Measurements from ENCODE around the gene MOK. TPM values are rescaled to one million over a fixed set of nuclear protein-coding genes. Genes with fewer than 3 reads are reported as not detected.
A peak's percentile ranks its signal among the peaks of the same experiment; 100 is the strongest.

The MOK gene
- polyA plus RNA-seq, 1 donor from 2014 or later = 63.6 TPM

DNA sequence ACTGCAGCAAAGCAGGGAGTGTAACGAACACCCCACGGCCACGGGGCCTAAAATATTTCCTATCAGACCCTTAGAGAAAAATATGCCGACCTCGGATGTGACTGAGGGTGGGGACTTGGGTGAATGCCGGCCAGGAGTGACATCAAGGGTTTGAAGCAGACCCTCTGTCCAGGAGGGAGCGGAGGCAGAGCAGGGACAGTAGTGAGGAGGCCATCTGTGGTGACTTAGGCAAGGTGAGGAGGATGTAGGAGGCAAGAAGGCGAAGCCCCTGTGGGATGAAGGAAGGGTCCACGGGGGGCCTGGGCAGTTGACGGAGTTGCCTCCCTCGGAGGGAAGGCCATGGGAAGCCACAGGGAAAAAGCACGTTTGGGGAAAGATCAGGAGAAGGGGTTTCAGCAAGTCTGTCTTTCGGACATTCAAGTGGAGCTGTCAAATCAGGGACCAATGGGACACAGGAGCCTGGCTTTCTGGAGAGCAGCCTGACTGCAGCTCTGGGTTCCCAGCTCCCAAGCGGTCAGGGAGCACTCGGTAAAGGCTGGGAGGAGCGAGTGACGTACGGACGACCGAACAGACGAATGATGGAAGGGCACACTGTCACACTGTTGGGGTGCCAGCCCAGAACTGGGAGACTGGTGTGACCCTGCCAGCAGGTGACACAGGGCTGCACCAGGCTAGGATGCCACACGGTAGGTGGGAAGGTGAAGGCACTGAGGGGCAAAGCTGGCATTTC, 74.3 kb downstream of the MOK start:
- Histone ChIP-seq H3K27ac (ENCODE audit: low read length) (peak overlapping the region; percentile 72), H3K4me3 (ENCODE audit: low read length) (no peak overlapping the region), H2AFZ (ENCODE audit: low read depth, low read length) (no peak overlapping the region), H3F3A (ENCODE audit: insufficient read depth, low read length, poor library complexity, severe bottlenecking) (no peaks in the 10 kb centered on the region), H3K9me3 (ENCODE audit: low read length) (no peaks in the 10 kb centered on the region), H3K36me3 (ENCODE audit: insufficient read depth, low read length) (no peaks in the 10 kb centered on the region), H3K4me2 (ENCODE audit: low read length) (no peak overlapping the region), H3K79me2 (replicated peaks; ENCODE audit: insufficient read depth, low read length) (no peaks in the 10 kb centered on the region), H3K9ac (ENCODE audit: low read length) (no peak overlapping the region), H4K20me1 (ENCODE audit: insufficient read depth) (no peaks in the 10 kb centered on the region), H3K9me2 (ENCODE audit: insufficient read depth, low read length) (no peaks in the 10 kb centered on the region), H3K27me3 (ENCODE audit: insufficient read depth, low read depth, low read length) (no peaks in the 10 kb centered on the region)
- TF ChIP-seq, protein P1, sequence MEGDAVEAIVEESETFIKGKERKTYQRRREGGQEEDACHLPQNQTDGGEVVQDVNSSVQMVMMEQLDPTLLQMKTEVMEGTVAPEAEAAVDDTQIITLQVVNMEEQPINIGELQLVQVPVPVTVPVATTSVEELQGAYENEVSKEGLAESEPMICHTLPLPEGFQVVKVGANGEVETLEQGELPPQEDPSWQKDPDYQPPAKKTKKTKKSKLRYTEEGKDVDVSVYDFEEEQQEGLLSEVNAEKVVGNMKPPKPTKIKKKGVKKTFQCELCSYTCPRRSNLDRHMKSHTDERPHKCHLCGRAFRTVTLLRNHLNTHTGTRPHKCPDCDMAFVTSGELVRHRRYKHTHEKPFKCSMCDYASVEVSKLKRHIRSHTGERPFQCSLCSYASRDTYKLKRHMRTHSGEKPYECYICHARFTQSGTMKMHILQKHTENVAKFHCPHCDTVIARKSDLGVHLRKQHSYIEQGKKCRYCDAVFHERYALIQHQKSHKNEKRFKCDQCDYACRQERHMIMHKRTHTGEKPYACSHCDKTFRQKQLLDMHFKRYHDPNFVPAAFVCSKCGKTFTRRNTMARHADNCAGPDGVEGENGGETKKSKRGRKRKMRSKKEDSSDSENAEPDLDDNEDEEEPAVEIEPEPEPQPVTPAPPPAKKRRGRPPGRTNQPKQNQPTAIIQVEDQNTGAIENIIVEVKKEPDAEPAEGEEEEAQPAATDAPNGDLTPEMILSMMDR (IDR thresholded peaks at IDR 0.05; ENCODE audit: poor library complexity, severe bottlenecking) = no peak
- TF ChIP-seq, protein P2, sequence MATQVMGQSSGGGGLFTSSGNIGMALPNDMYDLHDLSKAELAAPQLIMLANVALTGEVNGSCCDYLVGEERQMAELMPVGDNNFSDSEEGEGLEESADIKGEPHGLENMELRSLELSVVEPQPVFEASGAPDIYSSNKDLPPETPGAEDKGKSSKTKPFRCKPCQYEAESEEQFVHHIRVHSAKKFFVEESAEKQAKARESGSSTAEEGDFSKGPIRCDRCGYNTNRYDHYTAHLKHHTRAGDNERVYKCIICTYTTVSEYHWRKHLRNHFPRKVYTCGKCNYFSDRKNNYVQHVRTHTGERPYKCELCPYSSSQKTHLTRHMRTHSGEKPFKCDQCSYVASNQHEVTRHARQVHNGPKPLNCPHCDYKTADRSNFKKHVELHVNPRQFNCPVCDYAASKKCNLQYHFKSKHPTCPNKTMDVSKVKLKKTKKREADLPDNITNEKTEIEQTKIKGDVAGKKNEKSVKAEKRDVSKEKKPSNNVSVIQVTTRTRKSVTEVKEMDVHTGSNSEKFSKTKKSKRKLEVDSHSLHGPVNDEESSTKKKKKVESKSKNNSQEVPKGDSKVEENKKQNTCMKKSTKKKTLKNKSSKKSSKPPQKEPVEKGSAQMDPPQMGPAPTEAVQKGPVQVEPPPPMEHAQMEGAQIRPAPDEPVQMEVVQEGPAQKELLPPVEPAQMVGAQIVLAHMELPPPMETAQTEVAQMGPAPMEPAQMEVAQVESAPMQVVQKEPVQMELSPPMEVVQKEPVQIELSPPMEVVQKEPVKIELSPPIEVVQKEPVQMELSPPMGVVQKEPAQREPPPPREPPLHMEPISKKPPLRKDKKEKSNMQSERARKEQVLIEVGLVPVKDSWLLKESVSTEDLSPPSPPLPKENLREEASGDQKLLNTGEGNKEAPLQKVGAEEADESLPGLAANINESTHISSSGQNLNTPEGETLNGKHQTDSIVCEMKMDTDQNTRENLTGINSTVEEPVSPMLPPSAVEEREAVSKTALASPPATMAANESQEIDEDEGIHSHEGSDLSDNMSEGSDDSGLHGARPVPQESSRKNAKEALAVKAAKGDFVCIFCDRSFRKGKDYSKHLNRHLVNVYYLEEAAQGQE (IDR thresholded peaks at IDR 0.05; ENCODE audit: borderline replicate concordance) = no peak
- TF ChIP-seq RAD21 (conservative IDR thresholded peaks at IDR 0.05) (no peak), MXI1 (conservative IDR thresholded peaks at IDR 0.05; ENCODE audit: poor library complexity, severe bottlenecking) (no peak), EP300 (conservative IDR thresholded peaks at IDR 0.05; ENCODE audit: poor library complexity, severe bottlenecking) (no peak), EZH2 (IDR thresholded peaks at IDR 0.05; ENCODE audit: borderline replicate concordance, insufficient read depth, low read length, poor library complexity, severe bottlenecking) (no peak), SMC3 (conservative IDR thresholded peaks at IDR 0.05; ENCODE audit: poor library complexity) (no peak), TAF1 (IDR thresholded peaks at IDR 0.05; ENCODE audit: low read depth) (no peak), POLR2AphosphoS5 (IDR thresholded peaks at IDR 0.05) (no peak)

DNA sequence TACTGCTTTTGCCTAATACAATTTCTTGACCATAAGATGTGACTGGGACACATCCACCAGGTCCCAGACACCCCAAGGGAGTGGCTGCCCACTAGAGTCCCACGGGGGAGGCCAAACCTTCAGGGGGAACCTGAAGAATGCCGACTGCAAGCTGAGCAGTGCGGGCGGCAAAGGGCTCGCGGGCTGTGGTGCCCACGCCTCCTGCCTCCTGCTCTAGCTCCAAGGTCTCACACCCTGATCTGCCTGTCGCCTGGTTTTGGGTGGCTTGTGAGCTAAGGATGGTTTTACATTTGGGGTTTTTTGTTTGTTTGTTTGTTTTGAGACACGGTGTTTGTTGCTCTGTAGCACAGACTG, 75.2 kb downstream of the MOK start:
- no peaks in the 10 kb centered on the region for H3K9me2 ChIP-seq (ENCODE audit: insufficient read depth, low read length)
- H3K36me3 ChIP-seq (ENCODE audit: insufficient read depth, low read length) = no peaks in the 10 kb centered on the region
- H3K9me3 ChIP-seq (ENCODE audit: low read length) = no peaks in the 10 kb centered on the region
- H3K4me3 ChIP-seq (ENCODE audit: low read length) = no peak overlapping the region
- H4K20me1 ChIP-seq (ENCODE audit: insufficient read depth) = no peaks in the 10 kb centered on the region
- H3K27ac ChIP-seq (ENCODE audit: low read length) = no peak overlapping the region
- H2AFZ ChIP-seq (ENCODE audit: low read depth, low read length) = no peak overlapping the region
- no peaks in the 10 kb centered on the region for H3K27me3 ChIP-seq (ENCODE audit: insufficient read depth, low read depth, low read length)
- no peak overlapping the region for H3K4me2 ChIP-seq (ENCODE audit: low read length)
- no peaks in the 10 kb centered on the region for H3K79me2 ChIP-seq (replicated peaks; ENCODE audit: insufficient read depth, low read length)
- no peaks in the 10 kb centered on the region for H3F3A ChIP-seq (ENCODE audit: insufficient read depth, low read length, poor library complexity, severe bottlenecking)
- H3K9ac ChIP-seq (ENCODE audit: low read length) = no peak overlapping the region
- no peak for TF ChIP-seq MXI1 (conservative IDR thresholded peaks at IDR 0.05; ENCODE audit: poor library complexity, severe bottlenecking)
- no peak for TF ChIP-seq EP300 (conservative IDR thresholded peaks at IDR 0.05; ENCODE audit: poor library complexity, severe bottlenecking)
- TF ChIP-seq EZH2 (IDR thresholded peaks at IDR 0.05; ENCODE audit: borderline replicate concordance, insufficient read depth, low read length, poor library complexity, severe bottlenecking) = no peak
- TF ChIP-seq, protein P1 (IDR thresholded peaks at IDR 0.05; ENCODE audit: poor library complexity, severe bottlenecking) = no peak
- no peak for TF ChIP-seq RAD21 (conservative IDR thresholded peaks at IDR 0.05)
- TF ChIP-seq POLR2AphosphoS5 (IDR thresholded peaks at IDR 0.05) = no peak
- no peak for TF ChIP-seq TAF1 (IDR thresholded peaks at IDR 0.05; ENCODE audit: low read depth)
- TF ChIP-seq, protein P2 (IDR thresholded peaks at IDR 0.05; ENCODE audit: borderline replicate concordance) = no peak
- TF ChIP-seq SMC3 (conservative IDR thresholded peaks at IDR 0.05; ENCODE audit: poor library complexity) = no peak

Data from neural cell (in vitro differentiated cells).